Activated gamma-delta T cell treated with anti-CD3 and anti-CD28 coated beads, Interleukin-2, amount 50 U/mL, for 16 hours (primary cell): ENCODE measurements around the gene GTF2A1.
"Not testable (repeated sequence)": the region's sequence is repeated elsewhere in the genome, so short reads cannot be mapped to it uniquely, and the experiment has no call there.

Source experiments
- DNase-seq: peaks from one replicate; pipeline ENCODE4 v3.0.0-alpha.2; 2020; ENCODE audit warnings: low read depth

Gene GTF2A1

DNA sequence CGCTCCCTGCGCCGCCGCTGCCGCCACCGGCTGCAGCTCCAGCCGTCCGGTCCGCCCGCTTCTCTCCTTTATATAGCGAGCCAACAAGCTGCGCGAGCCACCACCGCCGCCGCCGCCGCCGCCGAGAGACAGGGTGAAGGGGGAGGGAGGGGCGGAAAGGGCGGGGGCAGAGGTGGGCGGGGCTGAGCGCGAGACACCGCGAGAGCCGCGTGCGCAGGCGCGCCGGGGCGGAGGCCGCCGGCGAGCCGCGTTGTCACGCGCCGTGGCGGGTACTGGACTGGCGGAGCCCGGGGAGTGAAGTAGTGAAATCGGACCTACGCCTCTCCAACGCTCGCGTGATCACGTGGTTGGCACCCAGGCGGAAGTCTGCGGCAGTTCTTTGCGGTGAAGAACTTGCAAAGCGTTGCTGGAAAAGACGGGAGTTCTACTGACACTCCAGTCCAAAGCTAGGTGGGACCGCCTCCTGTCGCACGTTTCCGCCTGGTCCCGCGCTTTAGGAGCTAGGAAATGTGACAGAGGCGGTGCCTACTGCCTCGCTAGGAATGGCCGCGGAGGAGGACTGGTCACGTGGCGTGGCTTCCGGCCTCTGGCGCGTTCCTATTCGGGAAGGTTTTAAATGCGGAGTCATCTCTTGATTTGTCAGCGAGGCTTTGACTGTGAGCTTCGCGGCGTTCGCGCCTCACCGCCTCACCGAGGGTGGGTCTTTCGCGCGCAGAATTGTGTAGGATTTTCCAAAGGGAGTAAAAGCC, at the start of gene GTF2A1:
Gene GTF2A1 (minus strand): TSS at position 130 of the 749 bp plus-strand sequence. CDS start 441 bp downstream, outside the sequence.
- DNase-seq = peak; percentile 88

DNA sequence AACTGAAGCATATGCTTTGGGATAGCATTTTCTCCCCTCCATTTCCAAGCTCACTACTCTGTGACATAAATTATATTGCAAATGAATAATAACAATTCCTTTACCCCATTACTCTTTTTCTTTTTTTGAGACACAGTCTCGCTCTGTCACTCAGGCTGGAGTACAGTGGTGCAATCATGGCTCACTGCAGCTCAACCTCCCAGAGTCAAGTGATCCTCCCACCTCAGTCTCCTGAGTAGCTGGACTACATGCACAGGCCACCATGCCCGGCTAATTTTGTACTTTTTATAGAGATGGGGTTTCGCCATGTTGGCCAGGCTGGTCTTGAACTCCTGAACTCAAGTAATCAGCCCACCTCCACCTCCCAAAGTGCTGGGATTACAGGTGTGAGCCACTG, 49.2 kb upstream of the GTF2A1 start:
- DNase-seq = no peak

DNA sequence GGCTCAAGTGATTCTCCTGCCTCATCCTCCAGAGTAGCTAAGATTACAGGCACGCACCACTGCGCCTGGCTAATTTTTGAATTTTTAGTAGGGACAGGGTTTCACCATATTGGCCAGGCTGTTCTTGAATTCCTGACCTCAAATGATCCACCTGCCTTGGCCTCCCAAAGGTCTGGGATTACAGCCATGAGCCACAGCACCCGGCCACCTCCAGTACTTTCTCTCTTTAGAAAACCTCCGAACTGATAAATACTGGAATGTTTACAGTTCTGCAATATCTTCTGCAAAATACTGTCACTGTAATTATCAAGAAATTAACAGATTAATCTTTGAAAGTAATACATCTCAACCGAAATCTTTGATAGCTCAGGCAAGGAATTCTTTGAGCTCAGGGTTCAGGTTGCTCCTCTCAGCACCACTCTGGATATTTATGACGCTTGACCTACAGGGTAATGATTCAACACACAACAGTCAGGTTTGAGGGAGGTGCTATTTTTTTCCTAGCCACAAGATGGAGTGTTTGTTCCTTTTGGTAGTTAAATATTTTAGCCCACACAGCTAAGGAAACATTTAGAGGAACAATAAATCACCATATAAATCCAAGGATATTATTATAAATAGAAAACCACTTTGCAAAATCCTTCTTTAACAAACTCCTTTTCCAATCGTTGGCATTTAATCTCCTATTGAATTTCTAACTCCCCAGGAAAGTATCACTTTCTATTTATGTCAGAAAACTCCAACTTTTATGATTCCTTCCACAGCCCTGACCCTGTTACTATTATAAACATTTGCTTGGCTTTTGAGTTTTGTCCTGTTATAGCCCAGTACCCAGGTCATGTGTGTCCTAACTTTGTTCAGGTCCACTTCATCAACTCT, 48.6 kb upstream of the GTF2A1 start:
- DNase-seq = no peak

DNA sequence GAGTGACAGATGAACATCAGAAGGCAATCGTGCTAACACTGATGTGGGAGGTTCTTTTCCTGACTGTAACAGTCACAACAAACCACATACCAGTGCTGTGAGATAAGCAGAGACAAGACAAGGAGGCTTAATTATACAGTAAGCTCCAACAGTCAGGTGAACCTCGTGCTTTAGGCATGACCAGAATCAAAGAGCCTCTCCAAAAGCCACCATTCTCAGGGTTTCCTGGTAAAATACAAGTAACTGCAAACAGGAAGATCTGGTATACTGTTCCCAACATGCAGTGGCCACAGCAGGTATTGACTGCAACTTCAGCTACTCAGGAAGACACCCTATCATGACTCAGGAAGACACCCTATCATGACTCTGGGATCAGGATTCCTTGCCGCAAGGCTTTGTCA, 47.3 kb upstream of the GTF2A1 start:
- DNase-seq = no peak

DNA sequence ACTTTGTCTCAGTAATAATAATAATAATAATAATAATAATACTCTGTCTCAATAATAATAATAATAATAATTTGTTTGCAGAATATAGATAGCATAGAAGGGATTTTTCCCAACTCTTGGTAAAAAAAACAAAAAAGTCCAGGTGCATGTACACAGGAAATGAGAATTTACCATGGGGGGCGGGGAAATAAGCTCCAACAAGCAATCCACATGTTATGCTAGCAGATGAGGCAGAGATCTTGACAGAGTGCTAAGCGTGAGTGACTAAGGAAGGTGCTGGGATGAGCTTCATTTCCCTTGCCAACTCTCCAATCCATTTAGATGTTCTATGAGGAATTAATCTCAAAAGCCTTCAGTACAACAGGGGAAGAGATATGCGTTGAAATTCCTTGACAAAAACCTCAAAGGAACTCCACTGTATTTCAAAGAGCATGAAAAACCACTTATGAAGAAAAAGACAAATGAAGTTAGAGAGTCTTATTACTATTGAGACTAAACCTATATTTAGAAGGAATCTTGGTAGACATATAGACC, 44.9 kb upstream of the GTF2A1 start:
- no peak for DNase-seq

DNA sequence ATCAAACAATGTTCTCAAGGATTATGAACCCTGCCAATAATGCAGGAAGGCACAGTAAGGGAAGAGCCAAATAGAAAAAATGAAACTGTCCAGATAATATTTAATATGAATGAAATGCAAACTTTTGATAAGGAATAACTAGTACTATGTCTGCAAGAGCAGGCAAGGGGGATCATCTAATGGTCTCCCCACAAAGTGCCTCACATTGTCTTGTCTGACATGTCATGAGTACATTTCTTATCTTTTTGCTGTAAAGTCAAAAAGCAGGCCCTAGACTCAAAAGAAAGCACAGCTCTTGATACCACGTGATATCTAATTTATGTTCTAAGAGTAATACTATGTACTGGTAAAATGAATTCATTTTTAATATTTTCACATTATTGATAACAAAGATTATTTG, 43.9 kb upstream of the GTF2A1 start:
- DNase-seq = no peak

DNA sequence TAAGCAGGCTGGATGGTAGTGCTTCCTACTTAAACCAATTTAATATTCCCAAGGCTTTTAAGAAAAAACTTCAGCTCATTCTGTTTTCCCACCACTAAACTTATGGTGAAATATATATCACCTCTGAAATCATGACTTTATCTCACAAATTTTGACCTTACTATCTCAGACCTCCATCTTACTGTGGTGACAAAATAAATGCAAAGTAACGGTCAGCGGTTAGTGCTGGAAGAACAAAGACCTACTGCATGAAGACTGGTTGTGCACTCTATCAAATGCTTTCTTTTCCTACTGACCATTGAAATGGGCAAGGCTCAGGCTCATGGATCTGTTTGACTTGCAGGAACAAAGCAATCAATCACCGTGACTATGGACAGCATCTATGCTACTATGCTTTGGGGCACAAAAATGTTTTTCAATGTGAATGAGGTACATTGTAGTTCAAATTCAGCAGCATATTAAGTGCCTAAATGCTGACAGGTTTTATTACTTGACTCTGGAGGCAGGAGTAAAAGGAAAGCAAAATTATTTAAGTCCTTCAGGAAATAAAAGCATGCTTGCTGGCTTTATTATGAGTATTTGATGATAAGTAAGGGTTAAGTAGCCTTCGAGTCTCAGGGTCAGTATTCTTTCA, 43.1 kb upstream of the GTF2A1 start:
- DNase-seq = no peak

DNA sequence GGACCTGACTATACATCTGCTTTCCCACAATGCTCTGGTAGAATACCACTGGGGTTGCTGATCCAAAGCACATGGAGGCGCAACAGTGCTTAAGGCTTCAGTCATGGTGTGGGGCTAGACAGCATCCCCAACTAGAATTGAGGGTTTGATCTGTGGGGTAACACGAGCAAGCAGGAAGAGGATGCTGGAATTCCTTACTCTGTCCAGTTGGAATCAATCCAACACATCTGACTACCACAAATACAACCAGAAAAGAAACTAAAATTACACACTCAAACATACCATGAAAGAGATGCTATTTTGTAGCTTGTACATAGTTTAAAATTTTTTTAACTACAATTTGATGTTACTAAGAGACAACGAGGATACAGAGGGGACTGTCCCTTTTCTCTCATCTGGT, 40.4 kb upstream of the GTF2A1 start:
- no peak for DNase-seq

DNA sequence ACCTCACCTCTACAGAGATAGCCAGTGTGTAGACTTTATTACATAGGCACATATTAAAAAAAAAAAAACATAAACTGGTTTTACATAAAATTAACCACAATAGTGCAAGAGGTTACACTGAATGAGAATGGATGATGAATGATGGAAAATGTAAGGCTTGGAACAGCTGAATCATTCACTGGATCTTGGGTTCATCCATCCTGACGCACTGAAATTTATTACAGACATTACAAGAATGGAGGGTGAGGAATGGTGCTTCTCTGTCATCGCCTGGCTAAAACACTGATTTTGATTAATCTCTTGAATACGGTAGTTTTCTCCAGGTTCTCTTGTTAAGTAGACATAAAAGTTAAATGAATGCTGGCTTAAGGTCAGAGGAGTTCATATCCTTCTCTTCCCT, 40.0 kb upstream of the GTF2A1 start:
- no peak for DNase-seq

DNA sequence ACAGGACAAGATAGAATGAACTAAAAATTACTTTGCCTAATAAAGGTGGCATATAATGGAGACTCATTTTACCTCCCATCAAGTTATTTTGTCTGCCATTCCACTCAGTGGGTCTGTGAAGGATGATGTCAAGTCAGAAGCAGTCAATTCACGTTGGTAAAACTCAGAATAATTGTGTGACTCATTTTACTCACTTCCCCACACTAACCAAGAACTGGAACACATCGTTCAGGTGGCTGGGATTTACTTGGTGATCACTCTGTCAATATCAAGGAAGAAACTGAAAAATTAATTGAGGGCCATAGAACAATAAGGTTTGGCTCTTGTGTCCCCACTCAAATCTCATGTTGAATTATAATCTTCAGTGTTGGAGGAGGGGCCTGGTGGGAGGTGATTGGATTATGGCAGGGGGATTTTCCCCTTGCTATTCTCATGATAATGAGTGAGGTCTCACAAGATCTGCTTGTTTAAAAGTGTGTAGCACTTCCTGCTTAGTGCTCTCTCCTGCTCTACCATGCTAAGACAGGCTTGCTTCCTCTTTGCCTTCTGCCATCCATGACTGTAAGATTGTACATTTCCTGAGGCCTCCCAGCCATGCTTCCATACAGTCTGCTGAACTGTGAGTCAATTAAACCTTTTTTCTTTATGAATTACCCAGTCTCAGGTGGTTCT, 35.7 kb upstream of the GTF2A1 start:
- DNase-seq = no peak

DNA sequence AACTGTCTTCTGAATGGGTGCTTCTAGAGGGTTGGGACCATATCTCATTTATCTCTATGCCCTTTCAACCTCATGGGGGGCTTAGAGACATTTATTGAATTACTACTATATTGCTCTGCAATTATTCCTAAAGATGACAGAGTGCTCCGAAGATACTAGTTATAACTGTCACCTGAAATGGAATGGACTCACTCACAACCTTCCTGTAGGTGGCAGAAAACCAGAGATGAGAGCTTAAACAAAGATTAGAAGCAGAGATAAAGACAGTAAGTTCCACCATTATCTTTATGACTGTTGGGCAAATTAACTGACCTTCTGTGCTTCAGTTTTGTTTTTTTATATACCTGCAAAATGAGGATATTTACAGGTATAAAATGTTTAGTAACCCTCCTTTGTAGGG, 31.5 kb upstream of the GTF2A1 start:
- no peak for DNase-seq

DNA sequence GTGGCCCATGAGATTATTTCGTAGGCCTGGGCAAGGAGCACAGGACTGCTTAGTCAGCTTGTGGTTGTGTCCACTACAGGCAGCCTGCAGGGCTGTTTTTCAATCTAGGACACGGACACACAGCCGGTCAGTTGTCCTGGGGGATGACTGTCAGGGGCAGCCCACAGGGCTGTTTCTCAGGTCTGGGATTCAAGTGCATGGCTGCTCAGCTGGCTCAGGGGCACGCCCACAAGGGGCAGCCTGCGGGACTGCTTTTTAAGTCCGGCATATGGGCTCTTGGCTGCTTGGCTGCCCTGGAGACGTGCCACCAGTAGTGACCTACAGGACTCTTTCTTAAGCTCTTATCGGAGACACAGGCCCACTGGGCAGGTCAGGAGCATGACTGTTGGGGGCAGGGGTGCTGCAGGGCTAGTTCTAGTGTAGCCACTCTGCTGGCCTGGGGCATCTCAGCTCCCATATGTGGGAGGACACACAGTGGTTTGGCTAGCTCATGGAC, 26.6 kb upstream of the GTF2A1 start:
- DNase-seq = no peak

DNA sequence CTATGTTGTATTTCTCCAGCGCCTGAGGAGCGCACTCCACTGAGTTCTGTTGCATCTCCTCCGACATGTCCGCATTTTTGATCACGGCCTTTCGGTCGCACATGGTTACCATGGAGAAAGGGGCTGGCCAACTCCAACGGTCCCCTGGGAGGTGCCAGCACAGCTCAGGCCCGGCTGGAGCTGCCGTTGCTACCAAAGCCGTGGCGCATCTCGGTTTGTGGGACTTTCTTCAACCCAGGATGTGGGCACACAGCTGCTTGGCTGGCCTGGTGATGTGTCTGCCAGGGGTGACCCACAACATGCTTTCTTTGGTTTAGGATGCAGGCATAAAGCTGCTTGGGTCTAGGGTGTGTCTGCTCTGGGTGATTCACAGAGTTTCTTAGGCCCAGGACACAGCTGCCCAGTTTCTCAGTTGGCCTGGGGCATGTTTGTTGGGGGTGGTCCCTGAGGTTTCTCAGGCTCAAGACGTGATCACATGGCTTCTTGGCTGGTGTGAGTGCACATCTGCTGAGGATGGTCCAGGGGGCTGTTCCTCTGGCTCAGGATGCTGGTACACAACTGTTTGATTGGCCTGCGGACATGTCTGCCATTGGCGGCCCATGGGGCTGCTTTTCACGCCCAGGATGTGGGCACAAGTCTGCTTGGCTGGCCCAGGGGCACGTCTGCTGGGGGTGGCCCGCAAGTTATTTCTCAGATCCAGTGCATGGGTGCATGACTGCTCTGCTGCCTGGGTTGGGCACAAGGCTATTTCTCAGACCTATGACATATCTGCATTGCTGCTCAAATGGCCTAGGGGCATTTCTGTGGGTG, 25.9 kb upstream of the GTF2A1 start:
- no peak for DNase-seq

DNA sequence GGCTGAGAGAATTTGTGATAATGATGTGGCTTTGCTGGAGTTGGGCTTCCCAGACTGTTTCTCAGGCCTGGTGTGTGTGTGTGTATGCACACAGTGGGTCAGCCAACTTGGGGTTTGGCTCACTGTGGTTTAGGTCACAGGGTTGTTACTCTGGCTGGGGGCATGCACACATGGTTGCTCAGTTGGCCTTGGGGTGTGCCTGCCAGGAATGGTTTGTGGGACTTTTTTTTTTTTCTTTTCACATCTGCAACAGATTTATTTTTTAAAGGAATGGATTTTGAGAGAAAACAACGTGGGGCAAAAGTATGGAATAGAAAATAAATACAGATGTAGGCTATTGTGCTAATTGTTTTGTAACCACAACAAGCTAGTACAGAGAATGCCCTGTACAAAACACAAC, 25.0 kb upstream of the GTF2A1 start:
- DNase-seq = no peak

DNA sequence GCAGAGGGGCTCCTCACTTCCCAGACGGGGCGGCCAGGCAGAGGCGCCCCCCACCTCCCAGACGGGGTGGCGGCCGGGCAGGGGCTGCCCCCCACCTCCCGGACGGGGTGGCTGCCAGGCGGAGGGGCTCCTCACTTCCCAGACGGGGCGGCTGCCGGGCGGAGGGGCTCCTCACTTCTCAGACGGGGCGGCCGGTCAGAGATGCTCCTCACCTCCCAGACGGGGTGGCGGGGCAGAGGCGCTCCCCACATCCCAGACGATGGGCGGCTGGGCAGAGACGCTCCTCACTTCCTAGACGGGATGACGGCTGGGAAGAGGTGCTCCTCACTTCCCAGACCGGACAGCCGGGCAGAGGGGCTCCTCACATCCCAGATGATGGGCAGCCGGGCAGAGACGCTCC, 23.7 kb upstream of the GTF2A1 start:
- not testable (repeated sequence) for DNase-seq

DNA sequence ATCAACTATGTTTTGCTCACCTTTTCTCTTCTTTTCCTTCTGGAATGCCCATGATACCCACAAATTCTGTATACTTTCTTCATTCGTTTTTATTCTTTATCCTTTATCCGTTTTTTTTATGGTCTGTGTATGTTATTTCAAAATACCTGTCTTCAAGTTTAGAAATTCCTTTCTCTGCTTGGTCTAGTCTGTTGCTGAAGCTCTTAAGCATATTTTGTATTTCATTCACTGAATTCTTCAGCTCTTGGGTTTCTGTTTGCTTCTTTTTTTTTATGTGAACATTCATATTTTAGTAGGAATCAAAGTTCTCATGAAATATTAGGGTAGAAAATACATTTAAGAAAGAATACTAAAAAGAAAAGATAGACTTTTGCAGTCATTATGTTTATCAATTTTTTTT, 22.7 kb upstream of the GTF2A1 start:
- no peak for DNase-seq

DNA sequence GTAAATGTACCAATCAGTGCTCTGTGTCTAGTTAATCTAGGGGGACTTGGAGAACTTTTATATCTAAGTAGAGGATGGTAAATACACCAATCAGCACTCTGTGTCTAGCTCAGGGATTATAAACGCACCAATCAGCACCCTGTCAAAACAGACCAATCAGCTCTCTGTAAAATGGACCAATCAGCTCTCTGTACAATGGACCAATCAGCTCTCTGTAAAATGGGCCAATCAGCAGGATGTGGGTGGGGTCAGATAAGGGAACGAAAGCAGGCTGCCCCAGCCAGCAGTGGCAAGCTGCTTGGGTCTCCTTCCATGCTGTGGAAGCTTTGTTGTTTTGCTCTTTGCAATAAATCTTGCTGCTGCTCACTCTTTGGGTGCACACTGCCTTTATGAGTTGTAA, 16.1 kb upstream of the GTF2A1 start:
- DNase-seq = not testable (repeated sequence)

DNA sequence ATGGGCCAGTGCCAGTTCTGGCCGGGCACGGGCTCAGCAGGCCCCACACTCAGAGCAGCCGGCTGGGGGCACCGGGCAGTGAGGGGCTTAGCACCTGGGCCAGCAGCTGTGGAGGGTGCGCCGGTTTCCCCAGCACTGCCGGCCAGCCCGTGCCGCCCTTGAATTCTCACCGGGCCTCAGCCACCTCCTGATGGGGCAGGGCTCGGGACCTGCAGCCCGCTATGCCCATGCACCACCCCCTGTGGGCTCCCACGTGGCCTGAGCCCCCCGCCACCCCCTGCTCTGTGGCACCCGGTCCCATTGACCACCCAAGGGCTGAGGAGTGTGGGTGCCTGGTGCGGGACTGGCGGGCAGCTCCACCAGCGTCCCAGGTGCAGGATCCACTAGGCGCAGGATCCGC, 15.4 kb upstream of the GTF2A1 start:
- DNase-seq = no peak

DNA sequence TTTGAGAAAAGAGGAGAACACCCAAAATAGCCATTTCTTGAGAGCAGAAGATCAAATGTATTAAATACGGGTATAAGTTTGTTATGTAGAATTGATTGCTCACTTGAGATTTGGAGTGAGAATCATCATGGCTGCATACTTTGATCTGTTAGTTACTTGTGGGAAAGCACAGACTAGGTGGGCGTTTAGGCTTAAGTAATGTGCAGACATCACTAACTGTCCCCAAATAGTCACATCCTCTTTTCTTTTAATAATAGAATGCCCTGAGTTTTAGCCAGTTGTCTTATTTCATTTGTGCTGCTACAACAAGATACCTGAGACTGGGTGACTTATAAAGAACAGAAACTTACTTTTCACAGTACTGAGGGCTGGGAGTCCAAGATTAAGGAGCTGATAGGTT, 14.3 kb upstream of the GTF2A1 start:
- DNase-seq = no peak

DNA sequence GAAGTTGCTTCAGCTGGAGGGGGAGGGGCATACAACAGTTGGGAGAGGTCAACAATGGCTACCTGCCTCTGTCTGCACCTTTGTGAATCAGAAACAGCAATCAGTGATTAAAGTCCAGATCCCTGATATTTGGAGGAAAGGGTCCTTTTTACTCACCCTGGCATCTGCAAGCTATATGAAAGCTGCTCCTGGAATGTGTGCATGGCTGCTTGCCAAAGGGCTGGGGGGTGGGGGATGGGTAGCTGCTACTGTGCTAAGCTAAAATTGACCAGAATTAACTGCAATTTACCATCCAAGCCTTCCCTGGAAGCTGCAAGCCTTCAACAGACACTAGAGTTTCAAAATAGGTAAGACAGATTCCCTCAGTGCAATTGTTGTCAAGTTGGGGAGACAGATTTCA, 13.5 kb upstream of the GTF2A1 start:
- DNase-seq = no peak

DNA sequence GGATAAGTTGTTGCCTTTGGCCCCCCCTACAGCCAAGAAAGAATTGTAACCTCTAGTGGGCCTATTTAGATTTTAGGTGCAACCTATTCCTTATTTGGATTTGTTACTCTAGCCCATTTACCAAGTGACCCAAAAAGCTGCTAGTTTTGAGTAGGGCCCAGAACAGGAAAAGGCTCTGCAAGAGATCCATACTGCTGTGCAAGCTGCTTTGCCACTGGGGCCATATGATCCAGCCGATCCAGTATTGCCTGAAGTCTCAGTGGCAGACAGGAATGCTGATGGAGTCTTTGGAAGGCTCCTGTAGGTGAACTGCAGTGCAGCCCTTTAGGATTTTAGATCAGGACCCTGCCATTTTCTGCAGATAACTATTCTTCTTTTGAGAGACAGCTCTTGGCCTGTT, 12.9 kb upstream of the GTF2A1 start:
- no peak for DNase-seq
